HEK293 (cell line): ENCODE data around the gene TACR2.

Source experiments
- CTCF ChIA-PET: fragments of 350-600 bp; formaldehyde crosslinking; extraction: SDS; loops from one replicate; lab custom pipeline; 2021; ENCODE audit warnings: antibody characterized with exemption; lab: Yijun Ruan, JAX
- POLR2A ChIA-PET: fragments of 300-600 bp; formaldehyde crosslinking; extraction: SDS; loops from one replicate; lab custom pipeline; 2020; ENCODE audit warnings: antibody characterized with exemption, inconsistent platforms; lab: Yijun Ruan, JAX
- H3K27ac ChIP-seq: fragments of 200-500 bp; sonication (Bioruptor generic); 2 replicates; pipeline ENCODE4 v1.5.1; 2014; ENCODE audit warnings: low read depth, low read length, control low read depth, inconsistent platforms; ENCODE audit errors: extremely low read depth
- H3K36me3 ChIP-seq, 2 experiments: fragments of 200-500 bp in 1 of 2; sonication (Bioruptor generic) in 1 of 2; 1 replicate in 1 of 2; 2 replicates in 1 of 2; pipeline ENCODE4 v1.5.1; 2014 to 2017; ENCODE audit warnings: inconsistent platforms in 2 of 2, low read length in 2 of 2; ENCODE audit not compliant: control insufficient read depth in 2 of 2, insufficient read depth in 1 of 2
- H3K4me1 ChIP-seq: fragments of 200-500 bp; sonication (Bioruptor generic); 2 replicates; pipeline ENCODE4 v1.5.1; 2014; ENCODE audit warnings: mild to moderate bottlenecking, low read length, inconsistent platforms; ENCODE audit not compliant: control insufficient read depth, insufficient read depth
- H3K4me3 ChIP-seq: 2 replicates; pipeline ENCODE4 v1.5.1; 2011; ENCODE audit warnings: low read depth, mild to moderate bottlenecking, control low read depth, low read length, moderate library complexity
- H3K9me3 ChIP-seq: fragments of 200-500 bp; sonication (Bioruptor generic); 2 replicates; pipeline ENCODE4 v1.5.1; 2014; ENCODE audit warnings: low read depth, low read length, inconsistent platforms; ENCODE audit not compliant: control insufficient read depth, insufficient read depth
- KLF16 ChIP-seq: fragments of 450-650 bp; formaldehyde crosslinking; IDR thresholded peaks from 2 replicates; pipeline ENCODE4 v1.5.1; 2017; ENCODE audit warnings: missing biosample characterization, missing genetic modification characterization
- RBAK ChIP-seq: fragments of 450-650 bp; formaldehyde crosslinking; IDR thresholded peaks from 2 replicates; pipeline ENCODE4 v1.5.1; 2016; ENCODE audit warnings: missing biosample characterization, missing genetic modification characterization
- SCRT1 ChIP-seq: fragments of 450-650 bp; formaldehyde crosslinking; IDR thresholded peaks from 2 replicates; pipeline ENCODE4 v1.5.1; 2016; ENCODE audit warnings: missing biosample characterization, missing genetic modification characterization, borderline replicate concordance
- SCRT2 ChIP-seq: fragments of 450-650 bp; formaldehyde crosslinking; IDR thresholded peaks from 2 replicates; pipeline ENCODE4 v1.5.1; 2016; ENCODE audit warnings: missing biosample characterization, missing genetic modification characterization
- ZIC2 ChIP-seq: fragments of 450-650 bp; formaldehyde crosslinking; IDR thresholded peaks from 2 replicates; pipeline ENCODE4 v1.5.1; 2016; ENCODE audit warnings: missing biosample characterization, missing genetic modification characterization
- ZNF140 ChIP-seq: fragments of 450-650 bp; formaldehyde crosslinking; IDR thresholded peaks from 2 replicates; pipeline ENCODE4 v1.5.1; 2016; ENCODE audit warnings: missing biosample characterization, missing genetic modification characterization
- ZNF169 ChIP-seq: fragments of 450-650 bp; formaldehyde crosslinking; IDR thresholded peaks from 2 replicates; pipeline ENCODE4 v1.5.1; 2016; ENCODE audit warnings: missing biosample characterization, missing genetic modification characterization
- ZNF221 ChIP-seq: fragments of 450-650 bp; formaldehyde crosslinking; IDR thresholded peaks from 2 replicates; pipeline ENCODE4 v1.5.1; 2017; ENCODE audit warnings: missing biosample characterization, missing genetic modification characterization, borderline replicate concordance
- ZNF23 ChIP-seq: fragments of 450-650 bp; formaldehyde crosslinking; IDR thresholded peaks from 2 replicates; pipeline ENCODE4 v1.5.1; 2016; ENCODE audit warnings: missing biosample characterization, missing genetic modification characterization, borderline replicate concordance
- ZNF324 ChIP-seq: fragments of 450-650 bp; formaldehyde crosslinking; IDR thresholded peaks from 2 replicates; pipeline ENCODE4 v1.5.1; 2016; ENCODE audit warnings: missing biosample characterization, missing genetic modification characterization
- ZNF354C ChIP-seq: fragments of 450-650 bp; formaldehyde crosslinking; IDR thresholded peaks from 2 replicates; pipeline ENCODE4 v1.5.1; 2016; ENCODE audit warnings: missing biosample characterization, missing genetic modification characterization, low read depth, borderline replicate concordance
- ZNF48 ChIP-seq: fragments of 450-650 bp; formaldehyde crosslinking; IDR thresholded peaks from 2 replicates; pipeline ENCODE4 v1.5.1; 2016; ENCODE audit warnings: missing biosample characterization, missing genetic modification characterization
- ZNF623 ChIP-seq: fragments of 450-650 bp; formaldehyde crosslinking; IDR thresholded peaks from 2 replicates; pipeline ENCODE4 v1.5.1; 2016; ENCODE audit warnings: missing biosample characterization, missing genetic modification characterization
- ZNF776 ChIP-seq: fragments of 450-650 bp; formaldehyde crosslinking; IDR thresholded peaks from 2 replicates; pipeline ENCODE4 v1.5.0; 2017; ENCODE audit warnings: missing biosample characterization, missing genetic modification characterization, borderline replicate concordance
- ZSCAN16 ChIP-seq: fragments of 450-650 bp; formaldehyde crosslinking; IDR thresholded peaks from 2 replicates; pipeline ENCODE4 v1.5.1; 2016; ENCODE audit warnings: missing biosample characterization, missing genetic modification characterization
- TF ChIP-seq, protein P1 (sequence below): fragments of 450-650 bp; formaldehyde crosslinking; conservative IDR thresholded peaks from 2 replicates; pipeline ENCODE4 v1.5.1; 2016; ENCODE audit warnings: low read depth, missing biosample characterization, missing genetic modification characterization
- TF ChIP-seq, protein P2 (sequence below): fragments of 450-650 bp; formaldehyde crosslinking; IDR thresholded peaks from 2 replicates; pipeline ENCODE4 v1.5.1; 2017; ENCODE audit warnings: missing biosample characterization, missing genetic modification characterization
- TF ChIP-seq, protein P3 (sequence below): fragments of 450-650 bp; formaldehyde crosslinking; IDR thresholded peaks from 2 replicates; pipeline ENCODE4 v1.5.1; 2016; ENCODE audit warnings: missing biosample characterization, missing genetic modification characterization
- TF ChIP-seq, protein P4 (sequence below): fragments of 450-650 bp; formaldehyde crosslinking; IDR thresholded peaks from 2 replicates; pipeline ENCODE4 v1.5.1; 2016; ENCODE audit warnings: missing biosample characterization, missing genetic modification characterization
- TF ChIP-seq, protein P5 (sequence below): fragments of 450-650 bp; formaldehyde crosslinking; IDR thresholded peaks from 2 replicates; pipeline ENCODE4 v1.5.1; 2017; ENCODE audit warnings: missing biosample characterization, missing genetic modification characterization

Gene TACR2

DNA sequence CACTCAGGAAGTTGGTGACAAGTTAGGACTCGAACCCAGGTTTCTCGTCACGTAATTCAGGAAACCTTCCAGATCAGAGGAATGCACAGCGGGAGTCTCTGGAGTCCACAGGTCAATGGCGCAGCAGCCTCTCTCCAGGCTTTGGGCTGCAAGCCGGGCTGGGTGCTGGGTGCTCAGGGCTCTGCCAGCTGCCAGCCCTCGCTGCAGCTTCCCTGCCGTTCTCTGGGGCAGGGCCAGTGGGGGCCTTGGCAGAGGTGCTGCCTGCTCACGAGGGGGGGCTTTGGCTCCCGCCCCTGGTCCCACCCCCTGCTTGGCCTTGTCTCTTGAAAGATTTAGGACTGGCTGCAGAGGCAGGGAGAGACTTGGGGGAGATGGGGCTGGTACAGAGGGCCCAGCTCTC is at the start of gene TACR2:
Gene TACR2 (minus strand): TSS at position 224 of the 400 bp plus-strand sequence. CDS start 595 bp downstream, outside the sequence.
- TF ChIP-seq ZNF23 (tag by site-specific recombination) (no peak), RBAK (no peak), ZIC2 (tag by site-specific recombination) (peak; percentile 74)
- no peaks in the 10 kb centered on the region for H3K9me3 ChIP-seq
- ChIA-PET CTCF (interaction anchor here (0.5 to 2.0 kb wide), 4 partner anchors 8 to 406 kb away, joined by 3 to 7 read pairs (median 3); no protein-coding TSS in a partner anchor), POLR2A (interaction anchor here (0.9 kb wide), 1 partner anchor 69 kb away, joined by 3 read pairs; no protein-coding TSS in a partner anchor)
- H3K4me3 ChIP-seq = no peak within 1 kb of the TSS
- no peaks in the 10 kb centered on the region for H3K4me1 ChIP-seq
- H3K36me3 ChIP-seq = no peaks in the 10 kb centered on the region
- no peak within 1 kb of the TSS for H3K27ac ChIP-seq

DNA sequence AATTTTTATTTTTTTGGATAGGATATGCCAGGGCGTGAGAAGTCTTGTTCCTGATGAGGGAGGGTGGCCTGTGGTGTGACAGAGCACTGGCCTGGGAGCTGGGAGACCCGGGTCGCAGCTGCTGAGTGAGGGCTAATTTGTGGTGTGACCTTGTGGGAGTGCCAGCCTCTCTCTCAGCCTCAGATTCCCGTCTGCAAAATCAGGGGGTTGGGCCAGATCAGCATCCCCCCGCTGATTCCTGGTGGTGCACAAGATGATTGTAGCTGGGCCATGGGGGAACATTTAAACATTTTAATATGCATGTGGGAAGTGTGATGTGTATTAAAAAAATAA is 49.4 kb upstream of the TACR2 start:
- no peak for TF ChIP-seq ZNF354C (tag by site-specific recombination)
- TF ChIP-seq SCRT1 = no peak
- TF ChIP-seq, protein P1, sequence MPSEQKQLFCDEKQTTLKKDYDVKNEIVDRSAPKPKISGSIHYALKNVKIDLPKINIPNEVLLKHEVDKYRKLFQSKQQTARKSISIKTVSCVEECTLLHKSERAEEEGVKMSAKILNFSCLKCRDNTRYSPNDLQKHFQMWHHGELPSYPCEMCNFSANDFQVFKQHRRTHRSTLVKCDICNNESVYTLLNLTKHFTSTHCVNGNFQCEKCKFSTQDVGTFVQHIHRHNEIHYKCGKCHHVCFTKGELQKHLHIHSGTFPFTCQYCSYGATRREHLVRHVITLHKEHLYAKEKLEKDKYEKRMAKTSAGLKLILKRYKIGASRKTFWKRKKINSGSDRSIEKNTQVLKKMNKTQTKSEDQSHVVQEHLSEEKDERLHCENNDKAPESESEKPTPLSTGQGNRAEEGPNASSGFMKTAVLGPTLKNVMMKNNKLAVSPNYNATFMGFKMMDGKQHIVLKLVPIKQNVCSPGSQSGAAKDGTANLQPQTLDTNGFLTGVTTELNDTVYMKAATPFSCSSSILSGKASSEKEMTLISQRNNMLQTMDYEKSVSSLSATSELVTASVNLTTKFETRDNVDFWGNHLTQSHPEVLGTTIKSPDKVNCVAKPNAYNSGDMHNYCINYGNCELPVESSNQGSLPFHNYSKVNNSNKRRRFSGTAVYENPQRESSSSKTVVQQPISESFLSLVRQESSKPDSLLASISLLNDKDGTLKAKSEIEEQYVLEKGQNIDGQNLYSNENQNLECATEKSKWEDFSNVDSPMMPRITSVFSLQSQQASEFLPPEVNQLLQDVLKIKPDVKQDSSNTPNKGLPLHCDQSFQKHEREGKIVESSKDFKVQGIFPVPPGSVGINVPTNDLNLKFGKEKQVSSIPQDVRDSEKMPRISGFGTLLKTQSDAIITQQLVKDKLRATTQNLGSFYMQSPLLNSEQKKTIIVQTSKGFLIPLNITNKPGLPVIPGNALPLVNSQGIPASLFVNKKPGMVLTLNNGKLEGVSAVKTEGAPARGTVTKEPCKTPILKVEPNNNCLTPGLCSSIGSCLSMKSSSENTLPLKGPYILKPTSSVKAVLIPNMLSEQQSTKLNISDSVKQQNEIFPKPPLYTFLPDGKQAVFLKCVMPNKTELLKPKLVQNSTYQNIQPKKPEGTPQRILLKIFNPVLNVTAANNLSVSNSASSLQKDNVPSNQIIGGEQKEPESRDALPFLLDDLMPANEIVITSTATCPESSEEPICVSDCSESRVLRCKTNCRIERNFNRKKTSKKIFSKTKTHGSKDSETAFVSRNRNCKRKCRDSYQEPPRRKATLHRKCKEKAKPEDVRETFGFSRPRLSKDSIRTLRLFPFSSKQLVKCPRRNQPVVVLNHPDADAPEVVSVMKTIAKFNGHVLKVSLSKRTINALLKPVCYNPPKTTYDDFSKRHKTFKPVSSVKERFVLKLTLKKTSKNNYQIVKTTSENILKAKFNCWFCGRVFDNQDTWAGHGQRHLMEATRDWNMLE (tag by site-specific recombination) = no peak
- TF ChIP-seq, protein P2, sequence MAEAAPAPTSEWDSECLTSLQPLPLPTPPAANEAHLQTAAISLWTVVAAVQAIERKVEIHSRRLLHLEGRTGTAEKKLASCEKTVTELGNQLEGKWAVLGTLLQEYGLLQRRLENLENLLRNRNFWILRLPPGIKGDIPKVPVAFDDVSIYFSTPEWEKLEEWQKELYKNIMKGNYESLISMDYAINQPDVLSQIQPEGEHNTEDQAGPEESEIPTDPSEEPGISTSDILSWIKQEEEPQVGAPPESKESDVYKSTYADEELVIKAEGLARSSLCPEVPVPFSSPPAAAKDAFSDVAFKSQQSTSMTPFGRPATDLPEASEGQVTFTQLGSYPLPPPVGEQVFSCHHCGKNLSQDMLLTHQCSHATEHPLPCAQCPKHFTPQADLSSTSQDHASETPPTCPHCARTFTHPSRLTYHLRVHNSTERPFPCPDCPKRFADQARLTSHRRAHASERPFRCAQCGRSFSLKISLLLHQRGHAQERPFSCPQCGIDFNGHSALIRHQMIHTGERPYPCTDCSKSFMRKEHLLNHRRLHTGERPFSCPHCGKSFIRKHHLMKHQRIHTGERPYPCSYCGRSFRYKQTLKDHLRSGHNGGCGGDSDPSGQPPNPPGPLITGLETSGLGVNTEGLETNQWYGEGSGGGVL = no peak
- TF ChIP-seq ZNF140 (tag by site-specific recombination) = no peak
- TF ChIP-seq ZNF324 = no peak
- no peak for TF ChIP-seq ZNF221 (tag by site-specific recombination)
- TF ChIP-seq, protein P3, sequence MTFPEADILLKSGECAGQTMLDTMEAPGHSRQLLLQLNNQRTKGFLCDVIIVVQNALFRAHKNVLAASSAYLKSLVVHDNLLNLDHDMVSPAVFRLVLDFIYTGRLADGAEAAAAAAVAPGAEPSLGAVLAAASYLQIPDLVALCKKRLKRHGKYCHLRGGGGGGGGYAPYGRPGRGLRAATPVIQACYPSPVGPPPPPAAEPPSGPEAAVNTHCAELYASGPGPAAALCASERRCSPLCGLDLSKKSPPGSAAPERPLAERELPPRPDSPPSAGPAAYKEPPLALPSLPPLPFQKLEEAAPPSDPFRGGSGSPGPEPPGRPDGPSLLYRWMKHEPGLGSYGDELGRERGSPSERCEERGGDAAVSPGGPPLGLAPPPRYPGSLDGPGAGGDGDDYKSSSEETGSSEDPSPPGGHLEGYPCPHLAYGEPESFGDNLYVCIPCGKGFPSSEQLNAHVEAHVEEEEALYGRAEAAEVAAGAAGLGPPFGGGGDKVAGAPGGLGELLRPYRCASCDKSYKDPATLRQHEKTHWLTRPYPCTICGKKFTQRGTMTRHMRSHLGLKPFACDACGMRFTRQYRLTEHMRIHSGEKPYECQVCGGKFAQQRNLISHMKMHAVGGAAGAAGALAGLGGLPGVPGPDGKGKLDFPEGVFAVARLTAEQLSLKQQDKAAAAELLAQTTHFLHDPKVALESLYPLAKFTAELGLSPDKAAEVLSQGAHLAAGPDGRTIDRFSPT (tag by site-specific recombination) = no peak
- no peak for TF ChIP-seq KLF16
- TF ChIP-seq, protein P4, sequence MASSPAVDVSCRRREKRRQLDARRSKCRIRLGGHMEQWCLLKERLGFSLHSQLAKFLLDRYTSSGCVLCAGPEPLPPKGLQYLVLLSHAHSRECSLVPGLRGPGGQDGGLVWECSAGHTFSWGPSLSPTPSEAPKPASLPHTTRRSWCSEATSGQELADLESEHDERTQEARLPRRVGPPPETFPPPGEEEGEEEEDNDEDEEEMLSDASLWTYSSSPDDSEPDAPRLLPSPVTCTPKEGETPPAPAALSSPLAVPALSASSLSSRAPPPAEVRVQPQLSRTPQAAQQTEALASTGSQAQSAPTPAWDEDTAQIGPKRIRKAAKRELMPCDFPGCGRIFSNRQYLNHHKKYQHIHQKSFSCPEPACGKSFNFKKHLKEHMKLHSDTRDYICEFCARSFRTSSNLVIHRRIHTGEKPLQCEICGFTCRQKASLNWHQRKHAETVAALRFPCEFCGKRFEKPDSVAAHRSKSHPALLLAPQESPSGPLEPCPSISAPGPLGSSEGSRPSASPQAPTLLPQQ (tag by site-specific recombination) = no peak
- TF ChIP-seq ZNF623 (tag by site-specific recombination) = no peak
- TF ChIP-seq SCRT2 (tag by site-specific recombination) = no peak
- no peak for TF ChIP-seq ZNF776
- TF ChIP-seq, protein P5, sequence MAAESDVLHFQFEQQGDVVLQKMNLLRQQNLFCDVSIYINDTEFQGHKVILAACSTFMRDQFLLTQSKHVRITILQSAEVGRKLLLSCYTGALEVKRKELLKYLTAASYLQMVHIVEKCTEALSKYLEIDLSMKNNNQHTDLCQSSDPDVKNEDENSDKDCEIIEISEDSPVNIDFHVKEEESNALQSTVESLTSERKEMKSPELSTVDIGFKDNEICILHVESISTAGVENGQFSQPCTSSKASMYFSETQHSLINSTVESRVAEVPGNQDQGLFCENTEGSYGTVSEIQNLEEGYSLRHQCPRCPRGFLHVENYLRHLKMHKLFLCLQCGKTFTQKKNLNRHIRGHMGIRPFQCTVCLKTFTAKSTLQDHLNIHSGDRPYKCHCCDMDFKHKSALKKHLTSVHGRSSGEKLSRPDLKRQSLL (tag by site-specific recombination) = no peak
- TF ChIP-seq ZNF169 (tag by site-specific recombination) = no peak
- TF ChIP-seq ZNF48 (tag by site-specific recombination) = no peak
- TF ChIP-seq ZSCAN16 (tag by site-specific recombination) = no peak
- no peaks in the 10 kb centered on the region for H3K4me1 ChIP-seq
- H3K36me3 ChIP-seq = no peaks in the 10 kb centered on the region
- no peak overlapping the region for H3K27ac ChIP-seq
- H3K9me3 ChIP-seq = no peaks in the 10 kb centered on the region
- ChIA-PET CTCF (interaction anchor here (1.3 kb wide), 1 partner anchor 16 kb away, joined by 4 read pairs; no protein-coding TSS in a partner anchor), POLR2A (no interaction called here)
- no peak overlapping the region for H3K4me3 ChIP-seq
